HG03460 (cell line): ENCODE data around the gene CEP120.
"Not testable (repeated sequence)": the region's sequence is repeated elsewhere in the genome, so short reads cannot be mapped to it uniquely, and the experiment has no call there.

ENCODE experiments used
- ATAC-seq: cut with Tn5 transposase; IDR thresholded peaks from one replicate; pipeline ENCODE4 v1.9.1; 2021; ENCODE audit not compliant: unreplicated experiment

The CEP120 gene

GRCh38 chr5:123423278-123424149, at the start of gene CEP120:
TSS of gene CEP120 (minus strand) at chr5:123423403. CDS start at chr5:123422998, 405 bp downstream.
- ATAC-seq: peak; percentile 99

GRCh38 chr5:123472150-123472924, 49.1 kb upstream of the CEP120 start:
- no peak for ATAC-seq

GRCh38 chr5:123471385-123471784, 48.2 kb upstream of the CEP120 start:
- no peak for ATAC-seq

- not testable (repeated sequence) for ATAC-seq
Observed at GRCh38 chr5:123466839-123467238, 43.6 kb upstream of the CEP120 start.

- no peak for ATAC-seq
Observed at GRCh38 chr5:123460296-123460729, 37.1 kb upstream of the CEP120 start.

GRCh38 chr5:123458994-123459393, 35.8 kb upstream of the CEP120 start:
- ATAC-seq: not testable (repeated sequence)

GRCh38 chr5:123456242-123456641, 33.0 kb upstream of the CEP120 start:
- no peak for ATAC-seq

GRCh38 chr5:123455640-123456039, 32.4 kb upstream of the CEP120 start:
- ATAC-seq: peak; percentile 80

- ATAC-seq: peak; percentile 52
Observed at GRCh38 chr5:123455095-123455494, 31.9 kb upstream of the CEP120 start.

GRCh38 chr5:123454259-123454911, 31.2 kb upstream of the CEP120 start:
- ATAC-seq: no peak

- ATAC-seq: no peak
Observed at GRCh38 chr5:123452401-123452800, 29.2 kb upstream of the CEP120 start.

- ATAC-seq: no peak
Observed at GRCh38 chr5:123451047-123451446, 27.8 kb upstream of the CEP120 start.

GRCh38 chr5:123450640-123451039, 27.4 kb upstream of the CEP120 start:
- no peak for ATAC-seq

- ATAC-seq: no peak
Observed at GRCh38 chr5:123450114-123450513, 26.9 kb upstream of the CEP120 start.

- ATAC-seq: no peak
Observed at GRCh38 chr5:123449424-123449974, 26.3 kb upstream of the CEP120 start.

GRCh38 chr5:123448743-123449142, 25.5 kb upstream of the CEP120 start:
- no peak for ATAC-seq

GRCh38 chr5:123448017-123448617, 24.9 kb upstream of the CEP120 start:
- peak; percentile 85 for ATAC-seq

GRCh38 chr5:123444016-123444415, 20.8 kb upstream of the CEP120 start:
- no peak for ATAC-seq

- ATAC-seq: no peak
Observed at GRCh38 chr5:123441408-123441807, 18.2 kb upstream of the CEP120 start.

- no peak for ATAC-seq
Observed at GRCh38 chr5:123440456-123441181, 17.4 kb upstream of the CEP120 start.
